ENCODE results near the gene KIAA1217.

- TF ChIP-seq CTCF (IDR thresholded peaks at IDR 0.05) (no peak), SMC3 (IDR thresholded peaks at IDR 0.05) (no peak), FOXS1 (CRISPR knock-in tag; IDR thresholded peaks at IDR 0.05) (no peak), HES2 (IDR thresholded peaks at IDR 0.05) (no peak), POLR2A (IDR thresholded peaks at IDR 0.05; ENCODE audit: low read length) (no peak), MAFK (IDR thresholded peaks at IDR 0.05; ENCODE audit: partially characterized antibody) (no peak), BCL3 (IDR thresholded peaks at IDR 0.05) (no peak), REST (IDR thresholded peaks at IDR 0.05) (no peak), PHF8 (IDR thresholded peaks at IDR 0.05; ENCODE audit: borderline replicate concordance, low read depth) (no peak), ZFP36 (IDR thresholded peaks at IDR 0.05; ENCODE audit: borderline replicate concordance, partially characterized antibody) (no peak), HDAC2 (IDR thresholded peaks at IDR 0.05) (no peak)
Observed at GRCh38 chr10:24518411-24518810, 309.5 kb downstream of the KIAA1217 start.
